Cardiac muscle cell (in vitro differentiated cells and primary cell): ENCODE results near the gene ATG14. TPM values are rescaled to one million over a fixed set of nuclear protein-coding genes. Genes with fewer than 3 reads are reported as not detected.

Experiments
- DNase-seq, 2 donors: peaks; one replicate each; pipeline versions ENCODE4 v3.0.0 to v3.0.0-alpha.2; 2010 to 2017; ENCODE audit warnings: low read depth in 1 of 2, low spot score in 1 of 2
- H3K27ac ChIP-seq: fragments of 200-600 bp; sonication (generic); 2 replicates; pipeline ENCODE4 v1.5.1; 2016
- H3K27me3 ChIP-seq: fragments of 200-600 bp; sonication (generic); 2 replicates; pipeline ENCODE4 v1.6.0; 2016; ENCODE audit warnings: control low read depth
- H3K36me3 ChIP-seq: fragments of 200-600 bp; sonication (generic); 2 replicates; pipeline ENCODE4 v1.5.1; 2016; ENCODE audit warnings: control low read depth
- H3K4me1 ChIP-seq: fragments of 200-600 bp; sonication (generic); 2 replicates; pipeline ENCODE4 v1.8.1; 2017; ENCODE audit warnings: low read depth, mild to moderate bottlenecking, mixed run types
- H3K4me3 ChIP-seq: fragments of 200-600 bp; sonication (generic); 2 replicates; pipeline ENCODE4 v1.5.1; 2016; ENCODE audit warnings: mild to moderate bottlenecking
- H3K9me3 ChIP-seq: fragments of 200-600 bp; sonication (generic); 2 replicates; pipeline ENCODE4 v1.5.1; 2017; ENCODE audit warnings: low read depth, mild to moderate bottlenecking, control low read depth
- polyA plus RNA-seq: library from polyadenylated mRNA; unstranded; fragments of >200 nt; fragmentation: Nextera tagmentation; extraction: Ambion mirVana; gene quantifications from 2 replicates; pipeline ENCODE4 v1.2.1, GENCODE V29; 2016
- total RNA-seq: library from RNA; depleted of rRNA; stranded (reverse); fragments of >200 nt; gene quantifications from 2 replicates; pipeline ENCODE4 v1.2.3, GENCODE V29; 2016
- TF ChIP-seq, protein P1 (sequence below): IDR thresholded peaks from 2 replicates; pipeline ENCODE4 v1.5.1; 2012; ENCODE audit warnings: low read depth, mild to moderate bottlenecking, low read length

ATG14 gene
- total and polyA plus RNA-seq, 2 experiments from 2014 or later: 2.5 to 11.7 TPM

DNA sequence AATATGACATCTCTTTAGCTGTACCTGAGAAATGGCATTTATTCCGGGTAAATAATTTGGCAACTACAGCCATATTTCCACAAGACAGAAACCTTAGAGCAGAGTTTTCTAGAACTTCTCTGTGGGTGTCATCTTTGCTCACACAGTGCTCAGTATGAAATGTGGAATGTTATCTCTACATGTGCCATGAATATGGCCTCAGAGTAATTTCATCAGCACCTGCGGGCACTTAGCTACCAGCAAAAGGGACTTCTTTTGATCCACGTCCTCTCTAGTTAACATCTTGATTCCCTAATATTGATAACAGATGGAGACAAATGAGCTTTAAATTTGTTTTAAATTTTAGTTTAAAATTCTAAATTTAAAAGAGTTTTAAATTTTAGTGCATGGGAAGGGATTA lies 2.9 kb upstream of the ATG14 start:
- H3K36me3 ChIP-seq: no peaks in the 10 kb centered on the region
- H3K4me1 ChIP-seq: peaks cover 7% of the 10 kb centered on the region
- H3K27ac ChIP-seq: no peak overlapping the region
- no peak overlapping the region for H3K4me3 ChIP-seq
- DNase-seq: no peak
- H3K27me3 ChIP-seq: no peaks in the 10 kb centered on the region
- TF ChIP-seq, protein P1, sequence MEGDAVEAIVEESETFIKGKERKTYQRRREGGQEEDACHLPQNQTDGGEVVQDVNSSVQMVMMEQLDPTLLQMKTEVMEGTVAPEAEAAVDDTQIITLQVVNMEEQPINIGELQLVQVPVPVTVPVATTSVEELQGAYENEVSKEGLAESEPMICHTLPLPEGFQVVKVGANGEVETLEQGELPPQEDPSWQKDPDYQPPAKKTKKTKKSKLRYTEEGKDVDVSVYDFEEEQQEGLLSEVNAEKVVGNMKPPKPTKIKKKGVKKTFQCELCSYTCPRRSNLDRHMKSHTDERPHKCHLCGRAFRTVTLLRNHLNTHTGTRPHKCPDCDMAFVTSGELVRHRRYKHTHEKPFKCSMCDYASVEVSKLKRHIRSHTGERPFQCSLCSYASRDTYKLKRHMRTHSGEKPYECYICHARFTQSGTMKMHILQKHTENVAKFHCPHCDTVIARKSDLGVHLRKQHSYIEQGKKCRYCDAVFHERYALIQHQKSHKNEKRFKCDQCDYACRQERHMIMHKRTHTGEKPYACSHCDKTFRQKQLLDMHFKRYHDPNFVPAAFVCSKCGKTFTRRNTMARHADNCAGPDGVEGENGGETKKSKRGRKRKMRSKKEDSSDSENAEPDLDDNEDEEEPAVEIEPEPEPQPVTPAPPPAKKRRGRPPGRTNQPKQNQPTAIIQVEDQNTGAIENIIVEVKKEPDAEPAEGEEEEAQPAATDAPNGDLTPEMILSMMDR: no peak
- no peaks in the 10 kb centered on the region for H3K9me3 ChIP-seq

DNA sequence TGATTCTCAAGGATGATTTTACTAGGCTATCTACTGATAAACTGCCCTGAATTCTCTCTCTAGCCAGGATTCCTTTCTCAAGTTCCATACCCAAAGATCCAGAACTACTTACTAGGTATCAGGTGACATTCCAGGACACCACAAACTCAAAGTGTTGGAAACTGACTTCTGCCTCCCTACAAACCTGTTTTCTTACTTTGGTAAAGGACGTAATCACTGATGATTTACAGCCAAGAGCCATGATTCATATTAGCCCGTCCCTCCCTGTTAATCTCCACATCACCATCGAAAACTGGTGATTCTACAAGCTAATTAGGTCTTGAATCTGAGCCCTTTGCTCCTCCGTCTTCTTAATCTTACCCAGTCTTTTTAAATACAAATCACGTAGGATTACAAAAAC lies 1.0 kb upstream of the ATG14 start:
- TF ChIP-seq, protein P1: no peak
- H3K4me3 ChIP-seq: no peak overlapping the region

DNA sequence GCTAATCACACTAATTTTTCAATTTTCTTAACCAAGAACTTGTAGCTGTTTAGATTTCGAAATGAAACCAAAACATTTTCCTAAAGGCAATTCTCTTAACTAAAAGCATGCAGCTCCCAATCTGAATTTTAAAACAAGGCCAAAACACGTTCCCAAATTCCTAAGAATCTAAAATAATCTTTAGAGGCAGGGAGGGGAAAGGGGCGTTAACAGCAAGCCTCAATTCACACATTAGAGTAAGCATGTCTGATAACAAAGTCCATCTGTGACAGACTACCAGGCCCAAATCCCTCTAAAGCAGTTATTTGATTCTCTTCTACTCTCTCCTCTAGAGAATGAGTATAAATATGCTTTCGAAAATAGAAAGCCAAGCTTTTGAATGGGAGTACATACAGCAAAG lies 754 bp downstream of the ATG14 start:
- Histone ChIP-seq H3K36me3 (no peaks in the 10 kb centered on the region), H3K9me3 (no peaks in the 10 kb centered on the region), H3K4me3 (peak overlapping the region; percentile 87), H3K27ac (peak overlapping the region; percentile 88), H3K4me1 (peaks cover 7% of the 10 kb centered on the region), H3K27me3 (no peaks in the 10 kb centered on the region)
- DNase-seq: no peak
- TF ChIP-seq, protein P1: no peak

More for the DNA sequence above, 1.0 kb upstream of the ATG14 start:
- Histone ChIP-seq H3K4me1 (peaks cover 7% of the 10 kb centered on the region), H3K9me3 (no peaks in the 10 kb centered on the region), H3K27me3 (no peaks in the 10 kb centered on the region), H3K27ac (no peak overlapping the region), H3K36me3 (no peaks in the 10 kb centered on the region)
- no peak for DNase-seq

DNA sequence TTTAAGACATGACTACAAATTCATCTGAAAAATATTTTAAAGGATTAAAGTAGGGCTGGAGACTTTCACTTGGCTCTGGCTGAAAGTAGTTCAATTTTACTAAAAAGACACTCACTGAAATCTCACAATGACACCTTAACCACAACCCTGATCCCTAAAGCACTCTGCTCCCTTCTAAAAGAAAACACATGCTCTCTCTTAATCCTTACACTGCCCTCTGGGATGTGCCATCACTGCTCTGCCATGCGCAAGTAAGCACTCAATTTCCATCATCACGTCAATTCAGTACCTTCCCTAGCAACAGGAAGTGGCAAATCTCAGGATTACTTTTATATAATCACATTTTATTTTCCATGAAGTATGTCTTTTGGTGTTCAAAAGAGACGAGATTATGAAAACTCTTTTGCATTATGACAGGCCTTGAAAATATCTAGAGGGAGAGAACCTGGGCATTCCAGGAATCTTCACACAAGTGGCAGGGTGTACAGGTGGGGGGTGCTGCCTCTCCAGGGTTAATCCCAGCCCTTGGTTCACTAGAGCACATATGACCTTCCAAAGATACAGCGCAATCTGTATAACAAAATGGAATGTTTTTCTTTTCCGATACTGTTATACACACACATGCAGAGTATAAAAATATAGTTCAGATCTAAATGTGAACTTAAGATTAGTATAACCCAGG lies 7.3 kb downstream of the ATG14 start:
- Histone ChIP-seq H3K27me3 (no peaks in the 10 kb centered on the region), H3K36me3 (no peaks in the 10 kb centered on the region), H3K4me1 (no peaks in the 10 kb centered on the region), H3K27ac (no peak overlapping the region), H3K4me3 (no peak overlapping the region), H3K9me3 (no peaks in the 10 kb centered on the region)
- no peak for DNase-seq
- TF ChIP-seq, protein P1: no peak

DNA sequence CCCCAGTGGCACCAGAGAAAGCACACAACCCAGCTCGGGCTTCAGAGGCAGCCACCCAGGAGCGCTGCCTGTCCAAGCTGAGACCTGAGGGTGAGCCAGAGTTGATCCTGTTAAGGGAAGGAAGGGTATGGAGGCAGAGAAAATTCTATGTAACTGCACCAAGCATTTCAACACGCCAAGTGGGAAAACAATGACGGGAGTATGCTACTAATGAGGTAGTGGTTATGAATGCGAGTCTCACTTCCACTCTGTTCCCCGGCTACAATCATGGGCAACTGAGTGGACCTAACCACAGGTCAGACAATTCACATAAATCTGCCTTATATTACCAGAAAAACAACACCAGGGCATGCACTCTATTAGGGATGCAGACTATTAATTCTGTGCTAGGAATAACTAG lies 9.9 kb downstream of the ATG14 start:
- TF ChIP-seq, protein P1: no peak
- no peak overlapping the region for H3K27ac ChIP-seq
- no peak for DNase-seq

More for the DNA sequence above, 9.9 kb downstream of the ATG14 start:
- Histone ChIP-seq H3K4me1 (no peaks in the 10 kb centered on the region), H3K27me3 (no peaks in the 10 kb centered on the region), H3K36me3 (no peaks in the 10 kb centered on the region), H3K4me3 (no peak overlapping the region), H3K9me3 (no peaks in the 10 kb centered on the region)
